HepG2 (cell line): ENCODE results near the gene WDR18. TPM values are rescaled to one million over a fixed set of nuclear protein-coding genes. Genes with fewer than 3 reads are reported as not detected.
A peak's percentile ranks its signal among the peaks of the same experiment; 100 is the strongest.

ENCODE experiments used
- ARID3A ChIP-seq: IDR thresholded peaks from 2 replicates; pipeline ENCODE4 v1.6.1; 2012; ENCODE audit warnings: low read depth, low read length, improper control_type of control experiment
- CCDC6 ChIP-seq: sonication (generic); formaldehyde crosslinking; IDR thresholded peaks from 2 replicates; pipeline ENCODE4 v1.8.1; 2022; ENCODE audit warnings: mild to moderate bottlenecking, missing genetic modification reagents, moderate library complexity
- MLLT10 ChIP-seq: sonication (generic); formaldehyde crosslinking; IDR thresholded peaks from 2 replicates; pipeline ENCODE4 v1.4.0; 2020; ENCODE audit warnings: missing genetic modification reagents
- SKI ChIP-seq: fragments of 450-650 bp; IDR thresholded peaks from one replicate; pipeline ENCODE4 v1.6.1; 2018; ENCODE audit warnings: mild to moderate bottlenecking; ENCODE audit not compliant: partially characterized antibody
- SP140L ChIP-seq: sonication (generic); formaldehyde crosslinking; IDR thresholded peaks from 2 replicates; pipeline ENCODE4 v1.4.0; 2020; ENCODE audit warnings: missing genetic modification reagents, borderline replicate concordance
- TOE1 ChIP-seq: sonication (generic); formaldehyde crosslinking; IDR thresholded peaks from 2 replicates; pipeline ENCODE4 v1.4.0; 2020; ENCODE audit warnings: mild to moderate bottlenecking, missing genetic modification reagents
- YY1 ChIP-seq: IDR thresholded peaks from 2 replicates; pipeline ENCODE4 v1.6.1; 2011; ENCODE audit warnings: low read length, low read depth, moderate library complexity, mild to moderate bottlenecking; ENCODE audit not compliant: insufficient read depth, insufficient replicate concordance
- ZSCAN9 ChIP-seq: IDR thresholded peaks from 2 replicates; pipeline ENCODE4 v1.6.1; 2016; ENCODE audit warnings: borderline replicate concordance
- polyA plus RNA-seq, 8 experiments: library from polyadenylated mRNA; depleted of rRNA in 3 of 8; stranded (reverse) in 7 of 8; unstranded in 1 of 8; fragments of >200 nt; fragmentation: Illumina TruSeq in 4 of 8; extraction: Trizol in 4 of 8; gene quantifications; 2 replicates each; pipeline versions ENCODE4 v1.2.1 to v1.2.3, GENCODE V29; 2011 to 2016; ENCODE audit warnings: low read depth in 4 of 8, missing spikeins in 1 of 8, mixed read lengths in 1 of 8; ENCODE audit not compliant: insufficient read depth in 1 of 8
- total RNA-seq, 5 experiments: library from RNA; depleted of rRNA; stranded (reverse); fragments of >200 nt; fragmentation: Illumina TruSeq; extraction: Trizol; gene quantifications; 2 replicates each; pipeline ENCODE4 v1.2.3, GENCODE V29; 2016; ENCODE audit warnings: low read depth in 1 of 5
- TF ChIP-seq, protein P1 (sequence below): sonication (generic); formaldehyde crosslinking; IDR thresholded peaks from 2 replicates; pipeline ENCODE4 v1.5.0; 2020; ENCODE audit warnings: mild to moderate bottlenecking, missing genetic modification reagents, borderline replicate concordance
- TF ChIP-seq, protein P2 (sequence below): sonication (generic); formaldehyde crosslinking; IDR thresholded peaks from 2 replicates; pipeline ENCODE4 v1.4.0; 2020; ENCODE audit warnings: missing genetic modification reagents
- TF ChIP-seq, protein P3 (sequence below): sonication (generic); formaldehyde crosslinking; IDR thresholded peaks from 2 replicates; pipeline ENCODE4 v1.4.0; 2020; ENCODE audit warnings: mild to moderate bottlenecking, missing genetic modification reagents
- TF ChIP-seq, protein P4 (sequence below): sonication (generic); formaldehyde crosslinking; IDR thresholded peaks from 2 replicates; pipeline ENCODE4 v1.4.0; 2020; ENCODE audit warnings: missing genetic modification reagents

Gene WDR18
- total and polyA plus RNA-seq, 2 of the 13 experiments (the other 11 are each of a cell fraction or from before 2014, with no cell fraction given), result 36.4 to 47.6 TPM

GRCh38 chr19:982567-983170 is 1.5 kb upstream of the WDR18 start (continued):
- TF ChIP-seq, protein P1, sequence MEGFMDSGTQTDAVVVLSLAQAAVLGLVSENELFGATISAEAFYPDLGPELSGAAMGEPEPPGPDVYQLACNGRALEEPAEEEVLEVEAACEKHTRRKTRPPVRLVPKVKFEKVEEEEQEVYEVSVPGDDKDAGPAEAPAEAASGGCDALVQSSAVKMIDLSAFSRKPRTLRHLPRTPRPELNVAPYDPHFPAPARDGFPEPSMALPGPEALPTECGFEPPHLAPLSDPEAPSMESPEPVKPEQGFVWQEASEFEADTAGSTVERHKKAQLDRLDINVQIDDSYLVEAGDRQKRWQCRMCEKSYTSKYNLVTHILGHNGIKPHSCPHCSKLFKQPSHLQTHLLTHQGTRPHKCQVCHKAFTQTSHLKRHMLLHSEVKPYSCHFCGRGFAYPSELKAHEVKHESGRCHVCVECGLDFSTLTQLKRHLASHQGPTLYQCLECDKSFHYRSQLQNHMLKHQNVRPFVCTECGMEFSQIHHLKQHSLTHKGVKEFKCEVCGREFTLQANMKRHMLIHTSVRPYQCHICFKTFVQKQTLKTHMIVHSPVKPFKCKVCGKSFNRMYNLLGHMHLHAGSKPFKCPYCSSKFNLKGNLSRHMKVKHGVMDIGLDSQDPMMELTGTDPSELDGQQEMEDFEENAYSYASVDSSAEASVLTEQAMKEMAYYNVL, result no peak
- TF ChIP-seq ZSCAN9 (CRISPR knock-in tag) (no peak), SKI (peak; percentile 27), CCDC6 (CRISPR knock-in tag) (no peak), SP140L (CRISPR knock-in tag) (no peak), MLLT10 (CRISPR knock-in tag) (no peak), ARID3A (no peak), YY1 (peak; percentile 70), TOE1 (CRISPR knock-in tag) (no peak)
- TF ChIP-seq, protein P2, sequence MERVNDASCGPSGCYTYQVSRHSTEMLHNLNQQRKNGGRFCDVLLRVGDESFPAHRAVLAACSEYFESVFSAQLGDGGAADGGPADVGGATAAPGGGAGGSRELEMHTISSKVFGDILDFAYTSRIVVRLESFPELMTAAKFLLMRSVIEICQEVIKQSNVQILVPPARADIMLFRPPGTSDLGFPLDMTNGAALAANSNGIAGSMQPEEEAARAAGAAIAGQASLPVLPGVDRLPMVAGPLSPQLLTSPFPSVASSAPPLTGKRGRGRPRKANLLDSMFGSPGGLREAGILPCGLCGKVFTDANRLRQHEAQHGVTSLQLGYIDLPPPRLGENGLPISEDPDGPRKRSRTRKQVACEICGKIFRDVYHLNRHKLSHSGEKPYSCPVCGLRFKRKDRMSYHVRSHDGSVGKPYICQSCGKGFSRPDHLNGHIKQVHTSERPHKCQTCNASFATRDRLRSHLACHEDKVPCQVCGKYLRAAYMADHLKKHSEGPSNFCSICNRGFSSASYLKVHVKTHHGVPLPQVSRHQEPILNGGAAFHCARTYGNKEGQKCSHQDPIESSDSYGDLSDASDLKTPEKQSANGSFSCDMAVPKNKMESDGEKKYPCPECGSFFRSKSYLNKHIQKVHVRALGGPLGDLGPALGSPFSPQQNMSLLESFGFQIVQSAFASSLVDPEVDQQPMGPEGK, result peak; percentile 84
- TF ChIP-seq, protein P3, sequence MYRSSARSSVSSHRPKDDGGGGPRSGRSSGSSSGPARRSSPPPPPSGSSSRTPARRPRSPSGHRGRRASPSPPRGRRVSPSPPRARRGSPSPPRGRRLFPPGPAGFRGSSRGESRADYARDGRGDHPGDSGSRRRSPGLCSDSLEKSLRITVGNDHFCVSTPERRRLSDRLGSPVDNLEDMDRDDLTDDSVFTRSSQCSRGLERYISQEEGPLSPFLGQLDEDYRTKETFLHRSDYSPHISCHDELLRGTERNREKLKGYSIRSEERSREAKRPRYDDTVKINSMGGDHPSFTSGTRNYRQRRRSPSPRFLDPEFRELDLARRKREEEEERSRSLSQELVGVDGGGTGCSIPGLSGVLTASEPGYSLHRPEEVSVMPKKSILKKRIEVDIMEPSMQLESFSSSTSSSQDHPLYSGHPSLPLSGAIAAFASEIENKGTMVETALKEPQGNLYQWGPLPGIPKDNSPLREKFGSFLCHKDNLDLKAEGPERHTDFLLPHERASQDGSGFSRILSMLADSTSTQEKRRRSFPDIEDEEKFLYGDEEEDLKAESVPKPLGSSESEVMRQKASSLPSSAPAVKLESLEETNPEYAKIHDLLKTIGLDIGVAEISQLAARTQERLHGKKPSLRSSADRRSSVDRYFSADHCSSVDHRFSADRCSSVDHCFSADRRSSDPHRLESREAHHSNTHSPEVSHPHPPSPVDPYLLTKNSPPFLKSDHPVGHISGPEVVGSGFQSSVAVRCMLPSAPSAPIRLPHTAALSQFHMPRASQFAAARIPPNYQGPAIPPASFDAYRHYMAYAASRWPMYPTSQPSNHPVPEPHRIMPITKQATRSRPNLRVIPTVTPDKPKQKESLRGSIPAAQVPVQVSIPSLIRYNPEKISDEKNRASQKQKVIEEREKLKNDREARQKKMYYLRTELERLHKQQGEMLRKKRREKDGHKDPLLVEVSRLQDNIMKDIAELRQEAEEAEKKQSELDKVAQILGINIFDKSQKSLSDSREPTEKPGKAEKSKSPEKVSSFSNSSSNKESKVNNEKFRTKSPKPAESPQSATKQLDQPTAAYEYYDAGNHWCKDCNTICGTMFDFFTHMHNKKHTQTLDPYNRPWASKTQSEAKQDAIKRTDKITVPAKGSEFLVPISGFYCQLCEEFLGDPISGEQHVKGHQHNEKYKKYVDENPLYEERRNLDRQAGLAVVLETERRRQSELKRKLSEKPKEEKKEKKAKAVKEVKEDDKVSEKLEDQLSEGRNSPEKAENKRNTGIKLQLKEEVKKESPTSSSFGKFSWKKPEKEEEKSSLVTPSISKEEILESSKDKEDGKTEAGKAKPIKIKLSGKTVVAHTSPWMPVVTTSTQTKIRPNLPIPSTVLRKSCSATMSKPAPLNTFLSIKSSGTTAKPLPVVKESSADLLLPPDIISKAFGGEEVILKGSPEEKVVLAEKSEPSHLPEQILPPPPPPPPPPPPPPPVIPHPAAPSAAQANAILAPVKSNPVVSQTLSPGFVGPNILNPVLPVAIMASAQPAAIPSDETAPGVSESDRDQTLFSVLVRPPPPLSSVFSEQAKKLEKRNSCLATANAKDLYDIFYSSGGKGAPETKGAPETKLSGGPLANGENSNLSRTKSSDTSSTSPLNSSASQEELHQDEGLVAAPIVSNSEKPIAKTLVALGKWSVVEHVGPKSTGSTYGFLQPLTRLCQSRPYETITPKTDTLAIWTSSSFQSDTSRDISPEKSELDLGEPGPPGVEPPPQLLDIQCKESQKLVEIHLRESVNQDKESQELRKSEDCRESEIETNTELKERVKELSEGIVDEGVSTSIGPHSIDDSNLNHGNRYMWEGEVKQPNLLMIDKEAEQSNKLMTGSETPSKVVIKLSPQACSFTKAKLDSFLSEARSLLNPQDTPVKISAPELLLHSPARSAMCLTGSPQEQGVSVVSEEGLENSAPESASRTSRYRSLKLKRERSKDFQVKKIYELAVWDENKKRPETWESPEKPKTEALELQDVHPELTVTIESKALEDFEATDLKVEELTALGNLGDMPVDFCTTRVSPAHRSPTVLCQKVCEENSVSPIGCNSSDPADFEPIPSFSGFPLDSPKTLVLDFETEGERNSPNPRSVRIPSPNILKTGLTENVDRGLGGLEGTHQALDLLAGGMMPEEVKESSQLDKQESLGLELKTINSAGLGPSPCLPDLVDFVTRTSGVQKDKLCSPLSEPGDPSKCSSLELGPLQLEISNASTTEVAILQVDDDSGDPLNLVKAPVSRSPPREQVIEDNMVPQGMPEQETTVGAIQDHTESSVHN (CRISPR knock-in tag), result no peak
- TF ChIP-seq, protein P4, sequence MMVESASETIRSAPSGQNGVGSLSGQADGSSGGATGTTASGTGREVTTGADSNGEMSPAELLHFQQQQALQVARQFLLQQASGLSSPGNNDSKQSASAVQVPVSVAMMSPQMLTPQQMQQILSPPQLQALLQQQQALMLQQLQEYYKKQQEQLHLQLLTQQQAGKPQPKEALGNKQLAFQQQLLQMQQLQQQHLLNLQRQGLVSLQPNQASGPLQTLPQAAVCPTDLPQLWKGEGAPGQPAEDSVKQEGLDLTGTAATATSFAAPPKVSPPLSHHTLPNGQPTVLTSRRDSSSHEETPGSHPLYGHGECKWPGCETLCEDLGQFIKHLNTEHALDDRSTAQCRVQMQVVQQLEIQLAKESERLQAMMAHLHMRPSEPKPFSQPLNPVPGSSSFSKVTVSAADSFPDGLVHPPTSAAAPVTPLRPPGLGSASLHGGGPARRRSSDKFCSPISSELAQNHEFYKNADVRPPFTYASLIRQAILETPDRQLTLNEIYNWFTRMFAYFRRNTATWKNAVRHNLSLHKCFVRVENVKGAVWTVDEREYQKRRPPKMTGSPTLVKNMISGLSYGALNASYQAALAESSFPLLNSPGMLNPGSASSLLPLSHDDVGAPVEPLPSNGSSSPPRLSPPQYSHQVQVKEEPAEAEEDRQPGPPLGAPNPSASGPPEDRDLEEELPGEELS, result no peak; the same call in 1 of the 2 replicates
